ENCODE results near the gene SORT1.
"Not testable (repeated sequence)": the region's sequence is repeated elsewhere in the genome, so short reads cannot be mapped to it uniquely, and the experiment has no call there.

SORT1 gene

GRCh38 chr1:109338091-109338490 is 59.6 kb downstream of the SORT1 start:
- DNase-seq = no peak

- no peak for DNase-seq
Observed at GRCh38 chr1:109335091-109335490, 62.6 kb downstream of the SORT1 start.

DNA sequence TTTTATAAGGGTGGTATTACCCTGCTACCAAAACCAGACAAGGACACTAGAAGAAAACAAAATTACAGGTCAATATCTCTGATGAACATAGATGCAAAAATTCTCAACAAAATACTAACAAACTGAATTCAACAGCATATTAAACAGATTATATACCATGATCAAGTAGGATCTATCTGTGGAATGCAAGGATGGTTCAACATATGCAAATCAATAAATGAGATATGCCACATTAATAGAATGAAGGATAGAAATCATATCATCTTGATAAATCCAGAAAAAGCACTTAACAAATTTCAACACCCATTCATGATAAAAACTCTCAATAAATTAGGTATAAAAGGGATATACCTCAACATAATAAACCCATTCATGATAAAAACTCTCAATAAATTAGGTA is 66.6 kb downstream of the SORT1 start:
- no peak for DNase-seq

DNA sequence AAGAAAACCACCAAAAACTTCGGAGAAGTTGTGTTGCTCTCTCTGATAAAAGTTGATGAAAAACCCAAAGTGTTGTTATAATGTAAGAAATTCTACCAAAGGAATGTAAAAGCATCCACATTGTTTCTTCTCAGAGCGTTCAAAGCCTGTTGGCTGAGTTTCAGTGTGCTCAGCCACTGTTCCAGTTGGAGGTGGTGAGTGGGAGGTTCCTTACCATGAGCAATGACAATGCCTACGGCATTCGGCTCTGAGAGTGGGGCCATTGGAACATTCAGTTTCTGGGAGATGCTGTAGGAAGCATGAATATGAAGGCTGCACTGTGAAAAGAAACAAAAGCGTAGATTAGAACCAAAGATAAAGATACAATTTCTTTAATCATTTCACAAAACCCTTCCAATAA is 70.4 kb downstream of the SORT1 start:
- no peak for DNase-seq

GRCh38 chr1:109322974-109323373 is 74.7 kb downstream of the SORT1 start:
- no peak for DNase-seq

DNA sequence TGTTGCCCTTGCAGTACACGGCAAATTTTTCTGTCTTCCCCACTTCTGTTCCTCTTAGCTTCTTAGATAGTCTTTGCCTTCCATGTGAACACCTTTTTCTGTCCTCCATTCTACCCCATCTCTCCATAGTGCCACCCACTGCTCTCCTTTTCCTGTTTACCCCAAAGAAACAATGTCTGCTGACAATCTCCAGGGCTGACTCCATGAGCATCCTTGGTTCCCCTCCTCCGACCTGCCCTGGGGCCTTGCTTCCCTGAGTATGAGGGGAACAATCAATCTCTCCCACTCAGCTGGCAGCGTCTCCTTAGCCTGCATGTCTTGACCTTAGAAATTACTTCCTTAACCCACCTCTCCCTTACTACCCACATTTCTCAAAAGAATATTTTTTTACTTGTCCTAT is 78.6 kb downstream of the SORT1 start:
- DNase-seq = no peak

GRCh38 chr1:109316506-109316905 is 81.2 kb downstream of the SORT1 start:
- DNase-seq = no peak

DNA sequence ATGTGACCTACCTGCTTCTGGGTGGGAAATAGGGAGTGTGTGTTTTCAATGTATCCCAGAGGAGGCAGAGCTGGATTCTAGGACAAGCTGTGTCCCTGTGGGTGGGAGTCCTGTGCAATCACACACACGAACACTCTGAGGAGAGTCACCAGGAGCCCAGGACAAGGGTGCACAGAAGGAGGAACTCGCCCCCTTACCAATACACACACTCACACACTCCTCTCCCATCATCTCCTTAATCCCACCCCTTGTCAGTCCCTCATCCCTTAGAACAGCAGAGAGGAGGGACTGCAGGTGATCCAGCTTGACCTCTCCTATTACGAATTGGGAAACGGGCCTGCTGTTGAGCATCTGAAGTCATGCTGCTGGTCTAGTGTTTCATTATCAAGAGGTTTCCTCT is 82.4 kb downstream of the SORT1 start:
- DNase-seq = no peak

DNA sequence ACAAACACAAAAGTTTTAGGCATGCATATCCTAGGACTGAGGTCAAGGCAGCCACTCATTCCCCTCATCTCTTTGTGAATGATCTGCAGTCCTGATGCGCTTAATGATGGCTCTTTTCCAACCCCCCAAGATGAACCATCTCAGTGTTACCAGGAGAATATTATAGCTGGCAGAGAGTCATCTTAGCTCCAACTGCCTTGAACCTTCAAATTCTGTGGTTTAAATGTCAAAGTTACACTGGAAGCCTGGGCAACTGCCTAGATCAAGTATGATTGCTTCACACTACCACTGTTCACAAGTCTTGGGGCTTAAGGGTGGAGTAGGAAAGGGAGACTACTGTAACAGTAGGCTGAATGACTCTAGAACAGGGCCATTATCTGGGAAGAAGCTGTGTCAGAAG is 82.9 kb downstream of the SORT1 start:
- DNase-seq = no peak

- DNase-seq = no peak
Observed at GRCh38 chr1:109312978-109313775, 84.5 kb downstream of the SORT1 start.

DNA sequence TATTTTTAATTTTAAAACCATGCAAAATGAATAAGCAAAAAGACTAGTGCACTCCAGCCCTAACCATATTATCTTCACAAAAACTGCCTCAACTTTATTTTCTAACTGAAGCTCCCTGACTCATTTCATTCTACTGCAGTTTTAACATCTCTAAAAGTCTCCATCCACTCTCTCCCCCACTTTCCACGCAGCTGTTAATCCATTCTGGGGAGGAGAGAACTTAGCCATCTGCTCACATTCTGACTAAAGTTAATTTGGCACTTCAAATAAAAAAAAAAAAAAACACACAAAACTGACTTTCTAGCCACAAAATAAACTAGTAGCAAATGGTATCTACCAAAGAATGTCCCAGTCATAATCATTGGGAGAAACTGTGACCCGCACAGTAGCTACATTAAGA is 85.5 kb downstream of the SORT1 start:
- no peak for DNase-seq

GRCh38 chr1:109309347-109309746 is 88.4 kb downstream of the SORT1 start:
- DNase-seq = no peak

DNA sequence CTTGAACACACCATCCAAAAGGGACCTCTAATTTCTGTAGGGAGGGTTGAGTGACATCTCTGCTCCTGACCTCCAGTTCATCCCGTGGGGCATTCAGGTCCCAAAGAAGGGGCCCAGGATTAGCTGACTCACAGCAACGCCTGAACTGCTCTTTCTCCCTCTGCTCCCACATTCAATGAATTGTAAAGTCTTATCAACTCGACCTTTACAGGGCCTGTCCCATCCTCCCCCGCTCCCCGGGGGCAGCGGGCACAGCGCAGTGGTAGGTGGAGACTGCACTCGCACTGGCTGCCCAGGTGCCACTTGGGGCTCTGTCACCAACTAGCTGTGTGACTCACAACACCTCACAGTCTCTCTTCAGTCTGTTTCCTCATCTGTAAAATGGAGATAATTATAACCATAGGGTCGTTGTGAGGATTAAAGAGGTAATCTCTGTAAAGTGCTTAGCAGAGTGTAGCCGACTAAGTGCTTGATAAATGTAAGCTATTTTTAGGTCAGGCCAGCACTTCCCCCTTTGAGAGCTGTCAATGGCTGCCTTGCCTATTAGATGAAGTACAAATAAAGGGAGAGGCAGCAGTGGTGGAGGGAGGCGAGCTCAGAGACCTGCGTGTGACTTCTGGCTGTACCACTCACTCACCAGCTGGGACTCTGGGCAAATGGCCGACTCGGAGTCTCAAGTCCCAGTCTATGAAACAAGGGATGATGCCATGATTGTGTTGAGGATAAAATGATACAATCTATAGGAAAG is 90.3 kb downstream of the SORT1 start:
- no peak for DNase-seq

- DNase-seq = no peak
Observed at GRCh38 chr1:109306832-109307273, 90.9 kb downstream of the SORT1 start, which contains the start of gene MYBPHL. Gene MYBPHL (minus strand): TSS chr1:109307011. CDS start chr1:109306991, 20 bp downstream.

- DNase-seq = not testable (repeated sequence)
Observed at GRCh38 chr1:109305991-109306390, 91.7 kb downstream of the SORT1 start.

DNA sequence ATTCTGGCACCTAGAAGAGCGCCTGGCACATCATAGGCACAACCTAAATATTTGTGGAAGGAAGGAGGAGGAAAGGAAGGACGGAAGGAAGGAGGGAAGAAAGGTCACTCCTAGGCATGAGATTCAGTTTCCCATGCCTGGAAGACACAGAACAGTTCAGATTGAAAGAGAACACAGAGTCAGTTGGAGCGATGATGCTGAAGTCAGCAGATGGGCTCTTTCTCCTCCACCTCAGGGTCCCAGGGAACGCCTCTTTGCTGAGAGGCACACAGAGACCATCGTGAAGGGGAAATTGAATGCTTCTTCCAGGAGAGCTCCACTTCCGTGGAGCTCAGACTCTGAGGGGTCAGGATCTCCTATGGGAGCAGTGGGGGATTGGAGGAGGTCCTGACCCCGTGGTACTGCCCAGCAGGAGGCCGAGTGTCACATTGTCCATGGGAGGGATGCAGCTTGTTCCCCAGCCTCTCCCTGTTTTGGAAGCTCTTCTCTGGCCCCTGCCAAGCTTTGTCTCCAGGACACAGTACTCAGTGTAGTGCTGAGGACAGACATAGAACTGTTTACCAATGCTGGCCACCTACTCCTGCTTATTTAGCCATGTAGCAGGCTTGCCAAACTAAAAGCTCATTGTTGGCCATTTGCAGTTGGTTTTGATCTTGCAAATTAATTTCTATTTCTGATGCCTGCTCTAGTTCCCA is 93.3 kb downstream of the SORT1 start:
- no peak for DNase-seq

GRCh38 chr1:109301874-109302273 is 95.8 kb downstream of the SORT1 start:
- no peak for DNase-seq

- no peak for DNase-seq
Observed at GRCh38 chr1:109300650-109301151, 97.0 kb downstream of the SORT1 start.

DNA sequence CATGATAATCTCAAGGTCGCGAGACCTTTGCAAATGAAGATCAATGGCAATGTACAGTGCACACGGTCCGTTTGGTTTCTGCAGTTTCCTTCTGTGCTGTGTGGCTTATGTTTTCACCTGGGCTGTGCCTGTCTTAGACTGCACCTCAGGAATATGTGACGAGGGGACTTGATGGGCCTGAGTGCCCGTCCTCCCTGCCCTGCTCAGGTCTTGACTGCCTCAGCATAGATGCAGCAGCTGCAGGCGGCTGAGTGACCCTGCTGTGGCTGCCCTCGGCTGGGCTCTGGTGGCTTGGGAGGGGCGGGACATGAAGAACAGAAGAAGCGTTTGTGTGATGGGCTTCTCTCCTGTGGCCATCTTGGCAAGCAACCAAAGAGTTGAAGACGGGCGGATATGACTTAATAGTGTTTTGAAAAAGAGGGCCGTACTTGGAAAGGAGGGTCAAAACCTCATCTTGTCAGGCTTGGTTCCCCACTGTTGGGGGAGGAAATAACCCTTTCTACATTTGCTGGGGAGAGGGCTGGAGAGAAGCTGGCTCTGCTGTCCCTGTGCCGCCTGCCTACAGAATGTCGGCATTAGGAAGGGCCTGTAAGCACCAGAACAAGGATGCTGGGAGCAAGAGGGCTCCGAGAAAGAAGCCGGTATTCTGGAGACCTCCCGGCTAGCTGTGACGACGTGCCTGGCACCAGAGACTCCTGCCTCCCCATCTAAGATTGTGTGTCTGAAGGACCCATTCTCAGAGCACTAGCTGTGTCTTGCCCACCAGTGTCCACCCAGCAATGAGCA is 98.0 kb downstream of the SORT1 start:
- no peak for DNase-seq

DNA sequence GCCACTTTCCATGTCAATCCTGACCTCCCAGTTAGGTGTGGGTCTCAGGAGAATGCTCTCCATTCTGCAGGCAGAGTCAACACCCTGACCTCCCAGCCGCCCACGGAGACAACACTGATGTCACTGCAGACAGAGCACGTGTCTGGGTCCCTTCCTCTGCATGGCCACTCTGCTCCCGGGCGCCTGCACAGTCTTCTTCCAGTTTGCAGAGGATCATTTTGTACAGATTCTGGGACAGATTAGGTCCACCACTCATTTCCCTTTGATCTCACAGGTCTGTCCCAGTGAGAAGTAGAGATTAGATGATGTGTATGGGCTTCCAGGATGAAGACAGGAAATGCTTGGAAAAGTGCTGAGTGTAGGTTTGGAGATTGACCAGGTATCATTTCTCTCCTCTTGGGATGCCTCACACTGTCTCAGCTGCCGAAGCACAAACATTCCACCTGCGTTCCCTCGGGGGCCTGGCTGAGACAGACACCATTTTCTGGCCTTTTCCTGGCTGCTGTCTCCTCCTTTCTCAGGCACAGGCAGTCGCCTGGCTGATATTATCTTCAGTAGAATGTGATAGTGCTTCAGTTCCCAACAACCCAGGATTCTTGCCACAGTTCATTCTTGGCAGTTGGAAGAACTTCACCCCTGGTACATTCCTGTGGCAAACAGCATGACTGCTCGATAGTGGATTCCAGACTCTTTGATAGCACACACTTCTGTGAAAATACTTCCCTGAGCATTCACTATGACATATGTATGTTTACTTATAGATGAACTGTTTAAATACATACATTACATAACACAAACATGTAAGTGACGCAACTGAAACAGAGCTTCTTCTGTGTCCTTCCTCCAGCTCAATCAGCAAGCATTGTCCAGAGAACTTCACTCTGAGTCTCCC is 98.8 kb downstream of the SORT1 start:
- DNase-seq = peak; percentile 31

DNA sequence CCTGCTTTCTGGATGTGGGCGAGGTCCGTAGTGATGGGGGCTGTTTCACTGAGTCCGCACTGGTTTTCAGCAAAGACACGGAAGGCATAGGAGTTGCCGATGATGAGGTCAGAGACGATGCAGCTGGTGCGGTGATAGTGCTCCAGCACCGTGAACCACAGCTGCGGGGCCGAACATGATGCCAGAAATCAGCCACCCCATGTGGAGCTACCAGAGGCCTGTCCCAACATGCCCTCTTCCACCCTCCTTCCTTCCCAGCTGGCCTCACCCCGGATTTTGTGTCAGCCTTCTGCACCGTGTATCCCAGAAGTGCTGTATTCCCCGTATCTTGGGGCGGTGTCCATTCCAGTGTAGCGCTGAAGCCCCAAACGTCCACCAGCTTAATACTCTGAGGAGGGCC is 100.9 kb downstream of the SORT1 start:
- DNase-seq = no peak

Measured in T1000 (cell line).